Esophagus muscularis mucosa (tissue), 4 donors: ENCODE data around the gene ENKD1. TPM values are rescaled to one million over a fixed set of nuclear protein-coding genes. Genes with fewer than 3 reads are reported as not detected.

Experiments
- DNase-seq: peaks from one replicate; pipeline ENCODE4 v3.0.0-alpha.2; 2017; ENCODE audit errors: extremely low spot score
- H3K27ac ChIP-seq, 4 donors: fragments of 200-600 bp; sonication (generic); replicated peaks in 1 of 4; 1 replicate in 3 of 4; 2 replicates in 1 of 4; pipeline ENCODE4 v1.5.1; 2016 to 2019; ENCODE audit warnings: mild to moderate bottlenecking in 1 of 4
- H3K27me3 ChIP-seq, 4 donors: fragments of 200-600 bp; sonication (generic); one replicate each; pipeline versions ENCODE4 v1.5.1 to v1.6.0; 2016 to 2019
- H3K36me3 ChIP-seq, 4 donors: fragments of 200-600 bp; sonication (generic); one replicate each; pipeline ENCODE4 v1.5.1; 2016 to 2019
- H3K4me1 ChIP-seq, 4 donors: fragments of 200-600 bp; sonication (generic); one replicate each; pipeline ENCODE4 v1.5.1; 2016 to 2019
- H3K4me3 ChIP-seq, 4 donors: fragments of 200-600 bp; sonication (generic); 1 replicate in 2 of 4; 2 replicates in 2 of 4; pipeline ENCODE4 v1.5.1; 2016 to 2019; ENCODE audit warnings: mild to moderate bottlenecking in 4 of 4, moderate library complexity in 1 of 4
- H3K9me3 ChIP-seq, 4 donors: fragments of 200-600 bp; sonication (generic); 1 replicate in 3 of 4; 2 replicates in 1 of 4; pipeline ENCODE4 v1.5.1; 2016 to 2019
- EP300 ChIP-seq: sonication (generic); formaldehyde crosslinking; IDR thresholded peaks from one replicate; pipeline ENCODE4 v1.6.1; 2017; ENCODE audit warnings: antibody characterized with exemption
- POLR2A ChIP-seq: fragments of 450-650 bp; IDR thresholded peaks from one replicate; pipeline ENCODE4 v1.6.1; 2017; ENCODE audit warnings: antibody characterized with exemption, moderate library complexity, mild to moderate bottlenecking, low read depth
- POLR2AphosphoS5 ChIP-seq, 2 donors: sonication (generic); formaldehyde crosslinking; IDR thresholded peaks; one replicate each; pipeline ENCODE4 v1.6.1; 2017; ENCODE audit warnings: antibody characterized with exemption in 2 of 2
- WGBS: methylation state at CpG from one replicate; pipeline ENCODE4 v1.1.5; 2018; 5-methylcytosine and 5-hydroxymethylcytosine counted together
- intact Hi-C: fragments of 100-400 bp; cut with DNase I; formaldehyde crosslinking; loops from one replicate; pipeline ENCODE4 v1.15.1; 2023
- total RNA-seq, 4 donors: library from RNA; depleted of rRNA; stranded (reverse); fragments of >200 nt; gene quantifications; one replicate each; pipeline versions ENCODE4 v1.1.0 to v1.2.1, GENCODE V29; 2016
- TF ChIP-seq, protein P1 (sequence below), 3 experiments: fragments of 200-600 bp in 2 of 3; fragments of 450-650 bp in 1 of 3; sonication (generic) in 2 of 3; IDR thresholded peaks; one replicate each; pipeline ENCODE4 v1.5.1; 2017 to 2019; ENCODE audit warnings: antibody characterized with exemption in 3 of 3, mild to moderate bottlenecking in 2 of 3, moderate library complexity in 1 of 3

The ENKD1 gene
- total RNA-seq, 4 donors from 2014 or later, result 24.5 to 47.3 (median 35.6) TPM

DNA sequence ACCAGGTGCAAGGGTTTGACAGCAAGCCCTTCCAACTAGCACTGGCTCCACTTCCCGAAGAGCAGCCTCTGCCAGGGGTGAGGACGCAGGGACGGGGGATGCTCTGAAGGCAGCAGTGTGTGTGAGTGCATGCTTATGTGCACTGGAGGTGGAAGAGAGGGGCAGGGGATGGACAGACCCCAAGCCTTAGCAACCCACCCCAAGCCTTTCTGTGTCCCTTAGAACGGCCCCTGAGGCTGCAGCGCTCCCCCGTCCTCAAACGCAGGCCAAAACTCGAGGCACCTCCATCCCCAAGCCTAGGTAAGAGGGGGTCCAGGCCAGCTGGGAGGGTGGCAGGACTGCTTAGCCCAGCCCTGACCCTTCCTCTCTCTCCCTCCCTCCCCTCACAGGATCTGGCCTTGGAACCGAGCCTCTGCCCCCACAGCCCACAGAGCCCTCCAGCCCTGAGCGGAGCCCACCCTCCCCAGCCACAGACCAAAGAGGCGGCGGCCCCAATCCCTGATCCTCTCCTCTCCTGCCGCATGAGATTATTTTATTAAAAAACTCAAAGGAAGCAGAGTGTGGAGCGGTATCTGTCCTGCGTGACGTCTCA is 9.4 kb downstream of the ENKD1 start:
- Histone ChIP-seq H3K36me3 (peaks cover 0 to 24% (median 21%) of the 10 kb centered on the region in 4 donors), H3K4me3 (no peak overlapping the region), H3K27ac (no peak overlapping the region), H3K4me1 (peaks cover 24 to 53% (median 44%) of the 10 kb centered on the region in 4 donors), H3K9me3 (no peaks in the 10 kb centered on the region), H3K27me3 (peaks cover 0 to 30% (median 25%) of the 10 kb centered on the region in 4 donors)
- TF ChIP-seq EP300 (no peak), POLR2A (no peak), POLR2AphosphoS5 (IDR thresholded peaks at IDR 0.05) (no peak)
- TF ChIP-seq, protein P1, sequence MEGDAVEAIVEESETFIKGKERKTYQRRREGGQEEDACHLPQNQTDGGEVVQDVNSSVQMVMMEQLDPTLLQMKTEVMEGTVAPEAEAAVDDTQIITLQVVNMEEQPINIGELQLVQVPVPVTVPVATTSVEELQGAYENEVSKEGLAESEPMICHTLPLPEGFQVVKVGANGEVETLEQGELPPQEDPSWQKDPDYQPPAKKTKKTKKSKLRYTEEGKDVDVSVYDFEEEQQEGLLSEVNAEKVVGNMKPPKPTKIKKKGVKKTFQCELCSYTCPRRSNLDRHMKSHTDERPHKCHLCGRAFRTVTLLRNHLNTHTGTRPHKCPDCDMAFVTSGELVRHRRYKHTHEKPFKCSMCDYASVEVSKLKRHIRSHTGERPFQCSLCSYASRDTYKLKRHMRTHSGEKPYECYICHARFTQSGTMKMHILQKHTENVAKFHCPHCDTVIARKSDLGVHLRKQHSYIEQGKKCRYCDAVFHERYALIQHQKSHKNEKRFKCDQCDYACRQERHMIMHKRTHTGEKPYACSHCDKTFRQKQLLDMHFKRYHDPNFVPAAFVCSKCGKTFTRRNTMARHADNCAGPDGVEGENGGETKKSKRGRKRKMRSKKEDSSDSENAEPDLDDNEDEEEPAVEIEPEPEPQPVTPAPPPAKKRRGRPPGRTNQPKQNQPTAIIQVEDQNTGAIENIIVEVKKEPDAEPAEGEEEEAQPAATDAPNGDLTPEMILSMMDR (IDR thresholded peaks at IDR 0.05), result no peak
- no peak for DNase-seq
- intact Hi-C loops, result no loop called here
- 91% methylated on average over 15 of the region's 16 CpGs for WGBS

DNA sequence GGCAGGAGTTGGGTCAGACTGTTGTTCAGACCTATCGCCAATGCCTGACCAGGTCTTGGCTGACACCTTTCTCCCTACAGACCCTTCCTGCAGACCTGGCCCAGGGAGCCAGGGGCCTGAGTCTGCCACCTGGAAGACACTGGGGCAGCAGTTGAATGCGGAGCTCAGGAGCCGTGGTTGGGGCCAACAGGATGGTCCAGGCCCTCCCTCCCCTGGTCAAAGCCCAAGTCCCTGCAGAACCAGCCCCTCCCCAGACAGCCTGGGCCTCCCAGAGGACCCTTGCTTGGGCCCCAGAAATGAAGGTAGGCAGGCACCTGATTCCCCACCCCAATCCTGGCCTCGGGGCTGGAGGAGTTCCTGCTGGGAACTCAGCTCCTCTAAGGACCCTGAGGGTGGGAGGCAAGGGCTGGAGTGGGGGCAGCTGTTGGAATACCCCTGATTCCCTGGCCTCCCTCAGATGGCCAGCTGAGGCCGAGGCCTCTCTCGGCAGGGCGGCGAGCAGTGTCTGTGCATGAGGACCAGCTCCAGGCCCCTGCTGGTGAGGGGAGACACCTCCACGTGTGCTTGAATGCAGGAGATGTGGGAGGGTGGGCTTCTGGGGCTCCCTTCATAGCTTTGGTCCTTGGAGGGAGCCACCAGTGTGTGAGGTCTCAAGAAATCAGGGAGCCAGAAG is 10.1 kb downstream of the ENKD1 start:
- WGBS, result 78% methylated on average over 1 of the region's 9 CpGs
- intact Hi-C loops, result no loop called here

DNA sequence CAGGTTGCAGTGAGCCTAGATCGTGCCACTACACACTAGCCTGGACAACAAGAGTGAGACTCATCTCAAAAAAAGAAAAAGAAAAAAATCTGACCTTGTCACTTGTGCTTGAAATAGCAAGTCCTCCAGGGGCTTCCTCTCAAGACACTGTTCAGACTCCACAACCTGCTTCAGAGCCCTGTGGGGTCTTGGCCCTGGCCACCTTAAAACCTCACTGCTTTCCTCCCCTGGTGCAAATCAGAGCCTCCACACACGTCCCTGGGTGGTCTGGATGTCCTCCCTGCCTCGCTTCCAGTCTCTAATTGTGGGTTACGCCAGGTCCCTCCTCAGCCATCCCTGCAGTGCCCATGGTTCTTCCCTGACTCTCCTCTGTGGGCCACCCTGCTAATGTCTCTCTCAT is 11.2 kb downstream of the ENKD1 start:
- no peak for DNase-seq
- intact Hi-C loops, result no loop called here
- 71% methylated on average over 4 of the region's 4 CpGs for WGBS
- Histone ChIP-seq H3K27me3 (peaks cover 0 to 47% (median 35%) of the 10 kb centered on the region in 4 donors), H3K9me3 (no peaks in the 10 kb centered on the region), H3K4me1 (peaks cover 18 to 40% (median 33%) of the 10 kb centered on the region in 4 donors), H3K4me3 (no peak overlapping the region), H3K36me3 (peaks cover 0 to 24% (median 21%) of the 10 kb centered on the region in 4 donors), H3K27ac (no peak overlapping the region)
- TF ChIP-seq, protein P1 (IDR thresholded peaks at IDR 0.05), result no peak
- TF ChIP-seq POLR2A, result no peak
- TF ChIP-seq EP300, result no peak
- TF ChIP-seq POLR2AphosphoS5 (IDR thresholded peaks at IDR 0.05), result no peak

More for the DNA sequence above, 10.1 kb downstream of the ENKD1 start:
- Histone ChIP-seq H3K4me3 (no peak overlapping the region), H3K4me1 (peaks cover 23 to 46% (median 39%) of the 10 kb centered on the region in 4 donors), H3K9me3 (no peaks in the 10 kb centered on the region), H3K27ac (no peak overlapping the region), H3K27me3 (peaks cover 0 to 36% (median 31%) of the 10 kb centered on the region in 4 donors), H3K36me3 (peaks cover 0 to 24% (median 21%) of the 10 kb centered on the region in 4 donors)
- no peak for DNase-seq
- TF ChIP-seq EP300, result no peak
- TF ChIP-seq, protein P1 (IDR thresholded peaks at IDR 0.05), result no peak
- no peak for TF ChIP-seq POLR2A
- TF ChIP-seq POLR2AphosphoS5 (IDR thresholded peaks at IDR 0.05), result no peak

DNA sequence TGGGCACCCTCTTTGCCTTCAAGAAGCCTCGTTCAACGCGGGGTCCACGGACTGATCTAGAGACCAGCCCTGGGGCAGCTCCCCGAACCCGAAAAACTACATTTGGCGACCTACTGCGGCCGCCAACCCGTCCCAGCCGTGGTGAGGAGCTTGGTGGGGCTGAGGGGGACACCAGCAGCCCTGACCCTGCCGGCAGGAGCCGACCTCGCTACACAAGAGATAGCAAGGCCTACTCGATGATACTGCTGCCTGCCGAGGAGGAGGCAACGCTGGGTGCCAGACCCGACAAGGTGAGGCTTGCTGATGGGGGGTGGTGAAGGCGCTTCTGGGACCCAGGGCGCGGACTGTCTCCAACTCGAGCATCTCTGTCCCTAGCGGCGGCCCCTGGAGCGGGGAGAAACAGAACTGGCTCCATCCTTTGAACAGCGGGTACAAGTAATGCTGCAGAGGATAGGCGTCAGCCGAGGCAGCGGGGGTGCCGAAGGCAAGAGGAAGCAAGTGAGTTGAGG is 12.1 kb downstream of the ENKD1 start:
- Histone ChIP-seq H3K27me3 (peaks cover 0 to 56% (median 40%) of the 10 kb centered on the region in 4 donors), H3K36me3 (peaks cover 0 to 24% (median 21%) of the 10 kb centered on the region in 4 donors), H3K27ac (no peak overlapping the region), H3K4me1 (peaks cover 16 to 40% (median 36%) of the 10 kb centered on the region in 4 donors), H3K9me3 (no peaks in the 10 kb centered on the region), H3K4me3 (no peak overlapping the region)
- DNase-seq, result no peak
- intact Hi-C loops, result no loop called here
- TF ChIP-seq POLR2A (no peak), EP300 (no peak), POLR2AphosphoS5 (IDR thresholded peaks at IDR 0.05) (no peak)
- TF ChIP-seq, protein P1 (IDR thresholded peaks at IDR 0.05), result no peak
- 65% methylated on average over 7 of the region's 30 CpGs for WGBS
